OCI-LY3 (cell line): ENCODE results near the gene LUZP4.

Experiments
- EZH2phosphoT487 ChIP-seq: fragments of 200-600 bp; shearing (Covaris generic); IDR thresholded peaks from 2 replicates; pipeline ENCODE4 v1.6.1; 2018; ENCODE audit warnings: antibody characterized with exemption, mixed run types, low read depth
- TF ChIP-seq, protein P1 (sequence below): fragments of 200-600, 300-600 bp; sonication (generic); IDR thresholded peaks from 2 replicates; pipeline ENCODE4 v1.5.1; 2014; ENCODE audit warnings: antibody characterized with exemption, low read length, low read depth

- TF ChIP-seq, protein P1, sequence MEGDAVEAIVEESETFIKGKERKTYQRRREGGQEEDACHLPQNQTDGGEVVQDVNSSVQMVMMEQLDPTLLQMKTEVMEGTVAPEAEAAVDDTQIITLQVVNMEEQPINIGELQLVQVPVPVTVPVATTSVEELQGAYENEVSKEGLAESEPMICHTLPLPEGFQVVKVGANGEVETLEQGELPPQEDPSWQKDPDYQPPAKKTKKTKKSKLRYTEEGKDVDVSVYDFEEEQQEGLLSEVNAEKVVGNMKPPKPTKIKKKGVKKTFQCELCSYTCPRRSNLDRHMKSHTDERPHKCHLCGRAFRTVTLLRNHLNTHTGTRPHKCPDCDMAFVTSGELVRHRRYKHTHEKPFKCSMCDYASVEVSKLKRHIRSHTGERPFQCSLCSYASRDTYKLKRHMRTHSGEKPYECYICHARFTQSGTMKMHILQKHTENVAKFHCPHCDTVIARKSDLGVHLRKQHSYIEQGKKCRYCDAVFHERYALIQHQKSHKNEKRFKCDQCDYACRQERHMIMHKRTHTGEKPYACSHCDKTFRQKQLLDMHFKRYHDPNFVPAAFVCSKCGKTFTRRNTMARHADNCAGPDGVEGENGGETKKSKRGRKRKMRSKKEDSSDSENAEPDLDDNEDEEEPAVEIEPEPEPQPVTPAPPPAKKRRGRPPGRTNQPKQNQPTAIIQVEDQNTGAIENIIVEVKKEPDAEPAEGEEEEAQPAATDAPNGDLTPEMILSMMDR: no peak
- no peak for TF ChIP-seq EZH2phosphoT487
These were observed 23.2 kb upstream of the LUZP4 start for GRCh38 chrX:115266300-115266699.
